Measurements from ENCODE around the gene GIGYF2.

The GIGYF2 gene

GRCh38 chr2:232809349-232810124 lies 112.4 kb downstream of the GIGYF2 start:
- H3K9me3 ChIP-seq: no peaks in the 10 kb centered on the region
- no peak overlapping the region for H3K4me3 ChIP-seq
- peaks cover 74 to 79% (median 78%) of the 10 kb centered on the region in 3 donors for H3K36me3 ChIP-seq
- no peaks in the 10 kb centered on the region for H3K4me1 ChIP-seq
- no peak overlapping the region for H3K27ac ChIP-seq
- no peak for DNase-seq
- TF ChIP-seq CTCF (IDR thresholded peaks at IDR 0.05): no peak
- no peaks in the 10 kb centered on the region for H3K27me3 ChIP-seq
- intact Hi-C loops (cut with DNase I; ENCODE audit: low total_unique reads): no loop called here

DNA sequence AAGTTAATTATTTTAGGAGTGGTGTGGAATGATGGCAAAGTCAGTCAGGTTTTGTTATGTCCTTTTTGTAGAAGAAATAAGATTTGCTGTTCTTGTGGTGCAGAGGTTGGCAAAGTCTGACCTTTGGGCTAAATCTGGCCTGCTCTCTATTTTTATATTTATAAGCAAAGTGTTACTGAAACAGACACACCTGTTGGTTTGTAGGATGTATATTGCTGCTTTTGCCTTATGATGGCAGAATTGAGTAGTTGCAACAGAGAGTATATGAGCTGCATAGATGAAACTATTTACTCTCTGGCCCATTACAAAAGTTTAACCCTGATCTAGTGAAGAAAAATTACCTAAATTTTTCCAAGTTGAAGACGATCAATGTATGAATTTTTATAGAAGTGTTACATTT lies 113.3 kb downstream of the GIGYF2 start:
- TF ChIP-seq CTCF (IDR thresholded peaks at IDR 0.05): no peak
- Histone ChIP-seq H3K27me3 (no peaks in the 10 kb centered on the region), H3K4me3 (no peak overlapping the region), H3K9me3 (no peaks in the 10 kb centered on the region), H3K4me1 (no peaks in the 10 kb centered on the region), H3K27ac (no peak overlapping the region), H3K36me3 (peaks cover 81 to 87% (median 87%) of the 10 kb centered on the region in 3 donors)
- no peak for DNase-seq
- intact Hi-C loops (cut with DNase I; ENCODE audit: low total_unique reads): no loop called here

- DNase-seq: no peak
- Histone ChIP-seq H3K9me3 (no peaks in the 10 kb centered on the region), H3K27ac (no peak overlapping the region), H3K4me1 (no peaks in the 10 kb centered on the region), H3K4me3 (no peak overlapping the region), H3K27me3 (no peaks in the 10 kb centered on the region), H3K36me3 (peaks cover 84 to 94% (median 91%) of the 10 kb centered on the region in 3 donors)
- no peak for TF ChIP-seq CTCF (IDR thresholded peaks at IDR 0.05)
- intact Hi-C loops (cut with DNase I; ENCODE audit: low total_unique reads): no loop called here
These were observed 118.4 kb downstream of the GIGYF2 start for GRCh38 chr2:232815569-232815968.

- TF ChIP-seq CTCF (IDR thresholded peaks at IDR 0.05): no peak
- Histone ChIP-seq H3K4me1 (no peaks in the 10 kb centered on the region), H3K27ac (no peak overlapping the region), H3K4me3 (no peak overlapping the region), H3K36me3 (peaks cover 82 to 92% (median 88%) of the 10 kb centered on the region in 3 donors), H3K27me3 (no peaks in the 10 kb centered on the region), H3K9me3 (no peaks in the 10 kb centered on the region)
- intact Hi-C loops (cut with DNase I; ENCODE audit: low total_unique reads): no loop called here
- DNase-seq: no peak
These were observed 119.5 kb downstream of the GIGYF2 start for GRCh38 chr2:232816657-232817056.

DNA sequence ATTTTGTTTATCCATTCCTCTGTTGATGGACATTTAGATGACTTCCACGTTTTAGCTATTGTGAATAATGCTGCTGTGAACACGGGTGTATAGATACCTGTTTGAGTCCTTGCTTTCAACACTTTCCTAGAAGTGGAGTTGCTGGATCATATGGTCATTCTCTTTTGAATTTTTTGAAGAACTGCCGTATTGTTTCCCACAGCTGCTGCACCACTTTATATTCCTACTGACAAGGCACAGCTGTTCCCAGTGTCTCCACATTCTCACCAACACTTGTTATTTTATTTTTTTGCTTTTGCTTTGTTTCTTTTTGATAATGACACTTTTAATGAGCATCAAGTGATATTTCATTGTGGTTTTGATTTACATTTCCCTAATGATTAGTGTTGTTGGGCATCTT lies 120.6 kb downstream of the GIGYF2 start:
- Histone ChIP-seq H3K4me3 (no peak overlapping the region), H3K27me3 (no peaks in the 10 kb centered on the region), H3K4me1 (no peaks in the 10 kb centered on the region), H3K27ac (no peak overlapping the region), H3K36me3 (peaks cover 72 to 92% (median 83%) of the 10 kb centered on the region in 3 donors), H3K9me3 (no peaks in the 10 kb centered on the region)
- TF ChIP-seq CTCF (IDR thresholded peaks at IDR 0.05): no peak
- intact Hi-C loops (cut with DNase I; ENCODE audit: low total_unique reads): no loop called here
- DNase-seq: no peak
